HEK293 (cell line): Measurements from ENCODE around the gene CCDC13.

ENCODE experiments used
- YY1 ChIP-seq: fragments of 450-650 bp; formaldehyde crosslinking; IDR thresholded peaks from 2 replicates; pipeline ENCODE4 v1.5.1; 2018; ENCODE audit warnings: missing biosample characterization, missing genetic modification characterization
- ZEB2 ChIP-seq: fragments of 450-650 bp; formaldehyde crosslinking; IDR thresholded peaks from 2 replicates; pipeline ENCODE4 v1.5.1; 2016; ENCODE audit warnings: missing biosample characterization, missing genetic modification characterization
- ZNF114 ChIP-seq: fragments of 450-650 bp; formaldehyde crosslinking; IDR thresholded peaks from 2 replicates; pipeline ENCODE4 v1.5.0; 2017; ENCODE audit warnings: missing biosample characterization, missing genetic modification characterization
- ZNF274 ChIP-seq, 2 experiments: fragments of 200-500 bp in 1 of 2; fragments of 450-650 bp in 1 of 2; sonication (Bioruptor generic) in 1 of 2; formaldehyde crosslinking in 1 of 2; IDR thresholded peaks; 2 replicates each; pipeline versions ENCODE4 v1.5.1 to v1.6.1; 2014 to 2016; ENCODE audit warnings: borderline replicate concordance in 1 of 2, inconsistent platforms in 1 of 2, low read length in 1 of 2, missing biosample characterization in 1 of 2, missing genetic modification characterization in 1 of 2
- ZNF558 ChIP-seq: fragments of 450-650 bp; formaldehyde crosslinking; IDR thresholded peaks from 2 replicates; pipeline ENCODE4 v1.5.1; 2016; ENCODE audit warnings: missing biosample characterization, missing genetic modification characterization
- ZNF623 ChIP-seq: fragments of 450-650 bp; formaldehyde crosslinking; IDR thresholded peaks from 2 replicates; pipeline ENCODE4 v1.5.1; 2016; ENCODE audit warnings: missing biosample characterization, missing genetic modification characterization
- ZNF777 ChIP-seq: fragments of 450-650 bp; formaldehyde crosslinking; IDR thresholded peaks from 2 replicates; pipeline ENCODE4 v1.5.1; 2017; ENCODE audit warnings: missing biosample characterization, missing genetic modification characterization, borderline replicate concordance
- TF ChIP-seq, protein P1 (sequence below): fragments of 450-650 bp; formaldehyde crosslinking; IDR thresholded peaks from 2 replicates; pipeline ENCODE4 v1.5.1; 2016; ENCODE audit warnings: missing biosample characterization, missing genetic modification characterization
- TF ChIP-seq, protein P2 (sequence below): sonication (generic); formaldehyde crosslinking; IDR thresholded peaks from 2 replicates; pipeline ENCODE4 v1.8.1; 2022; ENCODE audit warnings: mild to moderate bottlenecking, moderate library complexity, missing genetic modification reagents

DNA sequence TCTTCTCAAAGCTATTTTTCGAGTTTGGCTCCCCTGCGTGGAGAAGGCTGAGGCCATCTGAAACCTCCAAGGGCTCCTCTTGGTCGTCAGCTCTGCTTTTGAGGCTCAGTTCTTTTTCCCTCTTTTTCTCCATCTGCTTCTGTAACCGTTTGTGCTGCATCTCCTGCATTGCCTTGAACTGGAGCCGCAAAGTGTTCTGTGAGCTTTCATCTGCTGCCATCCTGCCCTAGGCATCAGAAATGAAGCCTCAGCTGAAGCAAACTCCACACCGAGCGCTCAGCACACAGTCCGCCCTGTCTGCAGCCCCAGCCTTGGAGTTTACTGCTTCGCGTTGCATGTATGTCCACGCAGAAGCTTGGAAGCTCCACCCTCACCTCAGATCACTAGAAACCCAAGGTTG is 14.9 kb downstream of the CCDC13 start:
- TF ChIP-seq YY1 (no peak), ZNF558 (no peak), ZNF623 (no peak), ZEB2 (tag by site-specific recombination) (no peak), ZNF274 (IDR thresholded peaks at IDR 0.05; ENCODE audit: low read length) (no peak), ZNF274 (tag by site-specific recombination; IDR thresholded peaks at IDR 0.05; ENCODE audit: borderline replicate concordance) (no peak), ZNF114 (tag by site-specific recombination) (no peak), ZNF777 (tag by site-specific recombination) (no peak)
- TF ChIP-seq, protein P1, sequence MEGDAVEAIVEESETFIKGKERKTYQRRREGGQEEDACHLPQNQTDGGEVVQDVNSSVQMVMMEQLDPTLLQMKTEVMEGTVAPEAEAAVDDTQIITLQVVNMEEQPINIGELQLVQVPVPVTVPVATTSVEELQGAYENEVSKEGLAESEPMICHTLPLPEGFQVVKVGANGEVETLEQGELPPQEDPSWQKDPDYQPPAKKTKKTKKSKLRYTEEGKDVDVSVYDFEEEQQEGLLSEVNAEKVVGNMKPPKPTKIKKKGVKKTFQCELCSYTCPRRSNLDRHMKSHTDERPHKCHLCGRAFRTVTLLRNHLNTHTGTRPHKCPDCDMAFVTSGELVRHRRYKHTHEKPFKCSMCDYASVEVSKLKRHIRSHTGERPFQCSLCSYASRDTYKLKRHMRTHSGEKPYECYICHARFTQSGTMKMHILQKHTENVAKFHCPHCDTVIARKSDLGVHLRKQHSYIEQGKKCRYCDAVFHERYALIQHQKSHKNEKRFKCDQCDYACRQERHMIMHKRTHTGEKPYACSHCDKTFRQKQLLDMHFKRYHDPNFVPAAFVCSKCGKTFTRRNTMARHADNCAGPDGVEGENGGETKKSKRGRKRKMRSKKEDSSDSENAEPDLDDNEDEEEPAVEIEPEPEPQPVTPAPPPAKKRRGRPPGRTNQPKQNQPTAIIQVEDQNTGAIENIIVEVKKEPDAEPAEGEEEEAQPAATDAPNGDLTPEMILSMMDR (tag by site-specific recombination), result no peak
- TF ChIP-seq, protein P2, sequence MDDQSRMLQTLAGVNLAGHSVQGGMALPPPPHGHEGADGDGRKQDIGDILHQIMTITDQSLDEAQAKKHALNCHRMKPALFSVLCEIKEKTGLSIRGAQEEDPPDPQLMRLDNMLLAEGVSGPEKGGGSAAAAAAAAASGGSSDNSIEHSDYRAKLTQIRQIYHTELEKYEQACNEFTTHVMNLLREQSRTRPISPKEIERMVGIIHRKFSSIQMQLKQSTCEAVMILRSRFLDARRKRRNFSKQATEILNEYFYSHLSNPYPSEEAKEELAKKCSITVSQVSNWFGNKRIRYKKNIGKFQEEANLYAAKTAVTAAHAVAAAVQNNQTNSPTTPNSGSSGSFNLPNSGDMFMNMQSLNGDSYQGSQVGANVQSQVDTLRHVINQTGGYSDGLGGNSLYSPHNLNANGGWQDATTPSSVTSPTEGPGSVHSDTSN (CRISPR knock-in tag), result no peak
